ENCODE measurements around the gene MRPL49. TPM values are rescaled to one million over a fixed set of nuclear protein-coding genes. Genes with fewer than 3 reads are reported as not detected.
A peak's percentile ranks its signal among the peaks of the same experiment; 100 is the strongest.

MRPL49 gene
- total and polyA plus RNA-seq, 12 donors = 32.7 to 180 (median 125) TPM

GRCh38 chr11:65095974-65096806 lies 25.9 kb upstream of the MRPL49 start, which contains the start of gene VPS51:
Gene VPS51, plus strand, starts transcription at chr11:65096214. Its CDS starts 37 bp downstream, at chr11:65096251.
- Histone ChIP-seq H3K9me3 (replicated peaks in 1 of 3) (no peaks in the 10 kb centered on the region), H3K27me3 (no peaks in the 10 kb centered on the region), H3K4me3 (peak within 1 kb of the TSS; percentile 37 to 84 (median 71)), H3K36me3 (replicated peaks in 1 of 2) (peaks cover 0 to 13% of the 10 kb centered on the region in 2 donors), H3K27ac (peak within 1 kb of the TSS; percentile 81 to 95 (median 92)), H3K4me1 (replicated peaks in 1 of 2) (peaks cover 9 to 11% of the 10 kb centered on the region in 2 donors)
- TF ChIP-seq POLR2A (IDR thresholded peaks at IDR 0.05) (peak; percentile 65 to 93), CTCF (IDR thresholded peaks at IDR 0.05) (peak in 2 of 6 experiments; percentile 4 to 31)
- intact Hi-C loops (cut with DNase I) = no loop called here
- peak; percentile 89 to 98 (median 96) for DNase-seq
- WGBS, 4 donors = 1 to 3% (median 1%) methylated on average over 16 to 52 of the region's 52 CpGs

DNA sequence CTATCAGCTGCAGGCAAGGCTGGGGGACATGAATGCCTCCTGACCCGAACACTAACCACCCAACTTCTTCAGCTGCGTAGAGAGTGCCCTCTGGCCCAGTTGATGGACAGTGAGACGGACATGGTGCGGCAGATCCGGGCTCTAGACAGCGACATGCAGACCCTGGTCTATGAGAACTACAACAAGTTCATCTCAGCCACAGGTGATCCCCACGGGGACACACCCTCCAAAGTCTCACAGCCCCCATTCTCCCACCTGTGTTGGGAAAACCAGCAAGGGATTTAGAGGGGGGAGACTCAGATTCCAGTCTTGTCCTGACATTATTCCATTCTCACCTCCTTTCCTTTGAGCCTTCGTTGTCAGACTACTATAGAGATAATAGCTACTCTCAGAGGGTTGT lies 25.2 kb upstream of the MRPL49 start:
- Histone ChIP-seq H3K4me3 (peak overlapping the region in 2 of 4 donors; percentile 80 to 84), H3K36me3 (replicated peaks in 1 of 2) (peaks cover 0 to 13% of the 10 kb centered on the region in 2 donors), H3K27me3 (no peaks in the 10 kb centered on the region), H3K4me1 (replicated peaks in 1 of 2) (peaks cover 9 to 11% of the 10 kb centered on the region in 2 donors), H3K27ac (peak overlapping the region; percentile 81 to 95 (median 92)), H3K9me3 (replicated peaks in 1 of 3) (no peaks in the 10 kb centered on the region)
- TF ChIP-seq POLR2A (IDR thresholded peaks at IDR 0.05) (no peak), CTCF (IDR thresholded peaks at IDR 0.05) (no peak)
- DNase-seq = no peak
- intact Hi-C loops (cut with DNase I) = no loop called here
- 28 to 53% (median 37%) methylated on average over 2 to 8 of the region's 8 CpGs for WGBS, 4 donors

- H3K4me1 ChIP-seq (replicated peaks in 1 of 2) = peaks cover 29 to 41% of the 10 kb centered on the region in 2 donors
- 77 to 87% (median 83%) methylated on average over 6 of the region's 6 CpGs for WGBS, 4 donors
Measured at GRCh38 chr11:65100674-65101350, 21.3 kb upstream of the MRPL49 start.

More at GRCh38 chr11:65100674-65101350, 21.3 kb upstream of the MRPL49 start:
- peaks cover 0 to 13% of the 10 kb centered on the region in 2 donors for H3K36me3 ChIP-seq (replicated peaks in 1 of 2)
- no peak for DNase-seq
- peak overlapping the region in 3 of 5 donors; percentile 3 to 87 (median 31) for H3K27ac ChIP-seq
- no peaks in the 10 kb centered on the region for H3K27me3 ChIP-seq
- intact Hi-C loops (cut with DNase I) = no loop called here
- TF ChIP-seq POLR2A (IDR thresholded peaks at IDR 0.05) (no peak), CTCF (IDR thresholded peaks at IDR 0.05) (peak in 1 of 6 experiments; percentile 18)
- H3K4me3 ChIP-seq = no peak overlapping the region
- H3K9me3 ChIP-seq (replicated peaks in 1 of 3) = no peaks in the 10 kb centered on the region

All from adrenal gland (tissue), 12 donors.